GM19372 (cell line): Measurements from ENCODE around the gene PDIA6.
"Not testable (repeated sequence)": the region's sequence is repeated elsewhere in the genome, so short reads cannot be mapped to it uniquely, and the experiment has no call there.

Experiments
- ATAC-seq: cut with Tn5 transposase; IDR thresholded peaks from one replicate; pipeline ENCODE4 v1.9.1; 2021; ENCODE audit warnings: mild to moderate bottlenecking, low read depth, moderate library complexity; ENCODE audit not compliant: unreplicated experiment

The PDIA6 gene

GRCh38 chr2:10785260-10785659 lies 27.3 kb downstream of the PDIA6 start:
- no peak for ATAC-seq

DNA sequence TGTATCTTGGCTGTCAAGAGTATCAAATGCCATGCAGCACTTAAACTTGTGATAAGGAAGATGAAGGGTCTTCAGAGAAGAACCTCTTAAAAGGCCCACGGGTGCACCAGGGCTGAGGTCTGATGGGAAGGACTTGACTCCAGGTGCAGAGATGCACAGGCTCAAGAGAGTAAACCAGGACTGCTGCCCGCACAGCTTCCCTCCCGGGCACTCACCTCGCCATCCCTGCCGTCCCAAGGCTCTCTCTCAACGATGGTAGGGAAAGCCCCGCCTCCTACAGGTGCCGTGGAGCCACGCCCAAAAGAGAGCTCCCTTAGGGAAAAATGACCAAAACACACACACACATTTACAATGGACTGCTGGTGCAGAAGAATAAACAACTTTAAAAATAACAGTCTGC lies 27.9 kb downstream of the PDIA6 start:
- no peak for ATAC-seq

DNA sequence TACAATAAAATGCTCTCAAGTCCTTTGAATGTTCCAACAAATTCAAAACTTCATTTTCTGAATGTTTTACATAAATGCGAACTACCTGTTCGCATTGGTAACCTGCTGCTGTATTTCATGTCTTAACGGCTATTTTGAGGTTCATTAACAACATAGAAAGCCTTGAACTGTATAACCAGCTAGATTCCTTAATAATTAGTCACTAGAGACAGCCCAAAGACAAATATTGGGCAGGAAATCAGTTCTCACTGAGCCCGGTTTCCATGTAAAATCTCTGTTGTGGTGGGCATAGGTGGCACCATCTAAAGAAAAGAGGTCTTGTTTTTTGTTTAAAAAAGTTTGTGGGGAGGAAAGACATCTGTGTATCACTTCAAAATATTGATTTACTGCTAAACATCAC lies 29.2 kb downstream of the PDIA6 start:
- ATAC-seq, result no peak

DNA sequence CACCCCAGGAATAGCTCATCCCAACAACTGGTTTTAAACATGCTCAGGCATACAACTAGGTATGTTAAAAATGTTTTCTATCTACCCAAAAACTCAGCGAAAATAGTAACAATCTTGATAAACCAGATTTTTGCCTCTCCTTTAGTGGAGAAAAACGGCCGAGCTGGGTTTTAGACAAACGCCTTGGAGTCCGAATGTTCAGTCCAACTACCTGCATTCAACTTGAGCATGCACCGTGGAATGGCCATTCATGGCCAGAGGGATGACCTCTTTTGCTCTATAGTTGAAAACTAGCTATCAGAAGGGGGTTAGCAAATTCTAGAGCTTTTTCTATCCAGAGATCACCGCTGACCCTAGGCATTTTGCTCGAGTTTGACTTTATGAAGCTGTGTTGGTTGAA lies 30.8 kb downstream of the PDIA6 start:
- ATAC-seq, result no peak

- not testable (repeated sequence) for ATAC-seq
Measured at GRCh38 chr2:10780821-10781220, 31.8 kb downstream of the PDIA6 start.

DNA sequence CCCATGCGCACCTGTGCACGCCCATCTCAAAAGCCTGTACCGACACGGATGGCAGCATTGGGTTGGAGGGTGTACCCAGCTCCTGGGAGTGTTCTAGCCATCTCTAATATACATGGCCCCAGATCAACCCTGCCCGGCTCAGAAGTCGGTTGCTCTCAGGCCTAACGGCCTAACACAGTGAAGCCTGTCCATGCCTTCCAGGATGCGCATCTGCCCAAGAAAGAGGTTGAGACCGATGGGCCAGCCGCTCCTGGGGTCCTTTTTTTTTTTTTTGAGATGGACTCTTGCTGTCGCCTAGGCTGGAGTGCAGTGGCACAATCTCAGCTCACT lies 32.1 kb downstream of the PDIA6 start:
- no peak for ATAC-seq

DNA sequence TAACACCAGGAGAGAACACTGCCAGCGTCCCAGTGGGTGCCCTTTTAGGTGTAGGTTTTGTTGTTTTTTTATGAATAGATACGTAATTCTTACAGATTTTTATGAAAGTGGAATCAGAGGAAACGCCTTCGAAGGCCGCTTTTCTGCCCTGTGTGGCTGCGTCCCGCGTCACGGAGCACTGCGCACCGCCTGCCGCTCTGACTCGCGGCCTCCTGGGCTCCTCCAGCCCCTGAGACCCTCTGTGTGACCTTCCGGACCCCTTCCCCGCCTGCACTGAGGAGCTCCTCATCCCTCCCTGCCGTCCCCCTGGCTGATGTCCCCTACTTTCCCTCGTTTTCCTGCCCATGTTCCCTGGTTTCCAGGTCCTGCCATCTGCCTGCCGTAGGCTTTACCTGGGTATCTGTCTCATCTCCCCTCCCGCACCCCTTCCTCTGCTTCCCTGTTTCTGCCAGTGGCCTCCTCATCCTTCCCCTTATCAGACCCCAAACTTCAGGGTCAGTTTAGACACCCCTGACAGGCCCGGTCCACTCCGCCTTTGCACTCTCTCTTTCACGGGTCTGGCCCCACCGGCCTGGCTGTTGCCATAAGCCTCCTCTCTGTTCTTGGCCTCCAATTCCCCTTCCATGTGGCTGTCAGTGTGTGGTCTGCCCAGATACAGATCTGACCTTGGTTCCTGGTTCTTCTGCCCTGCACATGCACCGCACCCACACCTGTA lies 32.7 kb downstream of the PDIA6 start:
- no peak for ATAC-seq

DNA sequence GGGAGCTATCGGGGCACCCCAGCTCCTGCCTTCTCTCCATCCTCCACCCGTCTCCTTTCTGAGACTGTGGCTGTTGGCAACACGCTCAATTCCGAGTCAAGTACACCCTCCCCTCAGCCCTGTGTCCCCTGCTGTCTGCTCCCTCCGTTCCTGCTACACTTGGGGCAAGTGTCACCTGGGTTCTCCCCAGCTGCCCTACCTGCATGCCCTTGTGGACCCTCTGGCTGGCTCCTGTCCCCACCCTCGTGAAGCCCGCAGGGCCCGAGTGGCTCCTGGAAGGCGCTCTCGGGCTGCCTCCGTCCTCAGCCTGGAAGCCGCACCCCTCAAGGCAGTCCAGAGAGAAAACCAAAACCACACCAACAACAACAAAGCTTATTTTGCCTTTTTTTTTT lies 33.9 kb downstream of the PDIA6 start:
- no peak for ATAC-seq

DNA sequence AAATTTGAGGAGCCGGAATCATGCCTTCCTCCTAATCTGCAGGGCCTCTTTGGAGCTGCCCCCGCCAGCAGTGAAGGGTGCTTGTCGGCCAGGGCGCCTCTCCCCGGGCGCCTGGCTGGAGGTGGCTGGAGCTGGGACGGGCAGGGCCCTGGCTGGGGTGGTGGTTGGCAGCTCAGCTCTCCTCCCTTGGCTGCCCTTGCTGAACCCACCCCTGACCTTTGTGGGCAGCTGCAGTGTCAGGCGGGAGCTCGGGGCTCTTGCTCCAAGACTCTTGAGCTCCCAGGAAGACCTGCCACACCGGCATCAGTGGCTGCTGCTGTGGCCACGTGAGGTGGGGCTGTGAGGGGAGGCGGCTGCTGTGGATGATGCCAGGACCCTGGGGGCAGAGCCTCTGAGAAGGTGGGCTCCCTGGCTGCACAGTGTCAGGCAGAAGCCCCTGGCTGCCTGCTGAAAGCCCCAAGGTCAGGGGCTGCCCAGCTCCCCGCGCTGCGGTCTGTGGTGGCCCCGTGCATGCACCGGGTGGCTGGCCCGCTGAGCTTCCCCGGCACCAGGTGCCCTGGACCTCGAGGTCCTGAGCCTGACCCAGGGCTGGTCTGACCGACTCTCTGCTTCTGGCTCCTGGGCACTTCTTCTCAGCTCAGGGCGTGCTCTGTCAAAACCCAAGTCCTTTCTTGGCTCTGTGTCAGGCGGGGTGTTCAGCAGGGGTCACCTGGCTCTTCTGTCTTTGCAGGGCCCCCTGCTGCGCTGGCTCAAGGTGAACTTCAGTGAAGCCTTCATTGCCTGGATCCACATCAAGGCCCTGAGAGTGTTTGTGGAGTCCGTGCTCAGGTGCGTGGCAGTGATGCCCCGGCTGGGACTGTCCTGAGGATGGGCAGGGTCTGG lies 34.5 kb downstream of the PDIA6 start:
- no peak for ATAC-seq

GRCh38 chr2:10777111-10777841 lies 35.3 kb downstream of the PDIA6 start:
- no peak for ATAC-seq

DNA sequence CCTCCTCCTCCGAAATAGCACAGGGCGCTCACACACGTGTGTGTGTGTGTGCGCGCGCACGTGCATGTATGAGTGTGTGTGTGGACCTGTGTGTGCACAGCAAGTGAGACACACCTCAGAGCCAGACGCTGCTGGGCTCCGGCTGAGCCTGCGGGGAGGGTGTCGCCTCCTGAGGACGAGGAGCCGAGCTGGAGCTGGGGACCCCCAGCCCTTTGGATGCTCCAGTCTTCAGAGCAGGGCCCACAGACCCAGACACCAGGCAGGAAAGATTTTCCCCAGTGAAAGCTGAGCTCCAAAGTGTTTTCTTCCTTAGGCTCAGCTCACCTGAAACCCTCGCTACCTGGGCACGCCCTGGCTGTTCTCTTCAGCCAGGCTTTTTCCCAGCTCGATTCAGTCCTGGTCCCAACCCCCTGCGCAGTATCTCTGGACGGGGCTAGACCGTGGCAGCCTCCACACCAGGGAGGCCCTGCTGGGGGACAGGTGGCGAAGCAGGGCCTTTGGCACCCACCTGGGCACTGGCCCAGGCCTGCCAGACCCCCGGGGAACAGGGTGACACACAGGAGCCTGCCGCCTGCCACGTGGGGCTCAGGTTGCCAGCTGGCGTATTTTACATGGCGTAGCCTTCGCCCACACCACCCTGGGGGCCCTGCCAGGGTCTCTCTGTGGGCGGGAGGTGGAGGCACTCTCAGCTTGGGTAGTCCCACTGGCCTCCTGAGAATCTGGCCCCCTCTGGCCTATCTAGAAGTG lies 36.2 kb downstream of the PDIA6 start:
- no peak for ATAC-seq

GRCh38 chr2:10775831-10776230 lies 36.8 kb downstream of the PDIA6 start:
- ATAC-seq, result no peak

DNA sequence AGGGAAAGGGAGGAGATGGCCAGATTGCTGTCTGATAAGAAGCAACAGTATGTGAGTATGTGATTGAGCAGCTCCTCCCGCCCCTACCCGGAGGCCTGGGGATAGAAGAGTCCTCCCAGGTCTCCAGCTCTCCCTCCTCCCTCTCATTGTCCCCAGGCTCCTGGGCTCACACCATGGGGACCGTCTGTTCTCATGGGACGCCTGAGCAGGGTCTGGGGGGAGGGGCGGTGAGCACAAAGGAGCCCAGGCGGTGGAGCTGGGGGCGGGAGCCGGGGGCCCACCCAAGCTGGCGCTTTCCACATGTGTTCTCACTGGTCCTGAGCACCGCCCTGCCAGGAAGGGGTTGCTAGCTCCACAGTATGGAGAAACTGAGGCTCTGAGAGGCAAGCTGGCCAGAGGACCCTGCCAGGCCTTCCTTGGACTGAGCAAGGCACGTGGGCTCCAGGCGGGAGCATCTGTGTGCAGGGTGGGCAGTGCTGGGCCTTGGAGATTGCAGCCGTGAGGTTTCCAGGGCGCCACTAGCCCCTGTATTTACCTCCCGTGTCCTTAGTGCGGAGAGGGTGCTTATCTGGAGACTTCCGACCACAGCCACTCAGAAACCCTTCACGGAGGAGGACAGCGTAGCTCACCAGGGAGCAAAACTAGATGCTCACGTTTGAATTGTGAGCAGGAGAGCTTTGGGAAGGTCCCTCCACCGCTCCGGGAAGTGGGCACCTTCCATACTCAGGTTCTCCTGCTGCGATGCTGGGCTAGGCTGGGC lies 37.4 kb downstream of the PDIA6 start:
- ATAC-seq, result no peak

DNA sequence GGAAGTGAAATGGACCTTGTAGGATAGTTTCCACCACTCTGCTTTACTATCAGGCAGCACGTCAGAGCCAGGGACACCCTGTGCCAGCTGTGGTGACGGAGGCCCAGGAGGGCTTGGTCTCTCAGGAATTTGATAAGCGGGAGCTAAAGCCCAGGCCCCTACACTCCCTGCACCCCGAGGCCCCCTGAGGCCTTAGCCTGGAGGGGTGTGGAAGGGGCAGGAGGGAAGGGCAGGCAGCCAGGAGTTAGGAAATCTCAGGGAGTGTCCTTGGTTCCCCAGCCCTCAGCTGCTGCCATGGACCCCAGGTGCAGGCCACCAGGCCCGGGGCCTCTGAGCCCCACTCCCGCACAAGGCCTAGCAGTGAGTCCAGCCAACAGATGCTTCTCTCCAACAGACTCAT lies 38.2 kb downstream of the PDIA6 start:
- ATAC-seq, result no peak

DNA sequence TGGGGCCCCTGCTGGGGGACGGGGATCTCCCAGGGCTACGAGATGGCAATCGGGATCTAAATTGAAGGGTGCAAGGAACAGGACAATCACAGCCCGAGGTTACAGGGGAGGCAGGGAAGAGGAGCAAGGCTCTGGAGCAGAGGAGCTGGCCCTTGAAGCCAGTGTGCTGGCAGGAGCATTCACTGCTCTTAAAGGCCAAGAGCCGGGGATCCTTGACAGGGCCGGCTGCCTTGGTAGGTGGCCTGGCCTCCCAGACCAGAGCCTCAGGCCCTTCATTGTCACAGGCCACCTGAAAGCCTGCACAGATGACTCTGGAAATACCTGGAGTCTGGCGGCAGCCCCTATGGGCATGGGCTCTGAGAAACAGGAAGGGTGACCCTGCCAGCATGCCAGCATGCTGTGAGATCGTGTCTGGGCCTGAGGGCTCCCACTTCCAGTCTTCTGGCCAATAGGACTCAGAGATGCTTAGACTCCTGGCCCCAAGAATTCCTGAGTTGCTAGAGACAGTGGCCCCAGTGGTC lies 38.7 kb downstream of the PDIA6 start:
- no peak for ATAC-seq

DNA sequence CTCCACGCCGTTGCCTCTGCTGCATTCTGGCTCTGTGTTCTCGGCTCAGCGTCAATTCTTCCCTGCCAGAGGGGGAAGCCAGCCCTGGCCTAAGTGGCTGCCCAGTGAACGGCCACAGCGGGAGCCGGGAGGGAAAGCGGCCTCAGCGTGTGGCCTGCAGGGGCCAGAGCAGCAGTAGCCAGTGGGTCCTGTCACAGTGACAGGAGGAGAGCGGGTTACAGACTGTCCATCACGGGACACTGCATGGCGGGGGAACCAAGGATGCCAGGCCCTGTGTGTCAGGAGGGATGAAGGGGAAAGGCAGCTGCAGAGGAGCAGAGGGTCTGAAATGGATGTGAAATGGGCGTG lies 39.7 kb downstream of the PDIA6 start:
- no peak for ATAC-seq

DNA sequence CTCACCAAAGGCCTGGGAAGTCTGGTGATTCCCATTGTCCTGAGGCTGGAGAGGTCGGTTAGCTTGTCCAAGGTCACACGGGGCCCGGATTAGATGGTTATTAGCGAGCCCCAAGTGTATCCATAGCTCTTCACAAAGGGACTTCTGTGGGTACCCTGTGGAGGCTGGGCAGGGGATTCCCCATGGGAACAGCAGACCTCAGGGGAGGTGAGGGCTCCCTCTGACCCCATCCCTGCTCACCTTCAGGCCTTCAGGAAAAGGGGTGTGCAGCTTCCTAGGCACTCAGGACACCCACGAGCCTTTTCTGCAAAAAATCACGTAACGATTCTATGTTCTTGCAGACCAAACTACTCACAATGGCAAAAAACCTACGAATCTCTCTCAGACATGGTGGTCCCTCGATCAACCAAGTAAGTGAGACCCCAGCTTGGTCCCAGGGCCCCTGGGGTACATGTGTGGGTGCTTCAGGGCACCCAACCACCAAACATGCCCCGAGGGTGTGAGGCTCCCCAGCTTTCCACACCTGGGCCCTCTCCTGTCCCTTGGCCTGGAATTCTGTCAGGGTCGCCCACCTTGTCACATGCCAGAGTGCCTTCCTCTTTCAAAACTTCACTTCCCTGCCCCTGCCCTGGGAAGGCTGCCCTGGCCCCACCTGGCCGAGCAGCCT lies 40.3 kb downstream of the PDIA6 start:
- ATAC-seq, result no peak

- ATAC-seq, result no peak
Measured at GRCh38 chr2:10771786-10772185, 40.8 kb downstream of the PDIA6 start.

DNA sequence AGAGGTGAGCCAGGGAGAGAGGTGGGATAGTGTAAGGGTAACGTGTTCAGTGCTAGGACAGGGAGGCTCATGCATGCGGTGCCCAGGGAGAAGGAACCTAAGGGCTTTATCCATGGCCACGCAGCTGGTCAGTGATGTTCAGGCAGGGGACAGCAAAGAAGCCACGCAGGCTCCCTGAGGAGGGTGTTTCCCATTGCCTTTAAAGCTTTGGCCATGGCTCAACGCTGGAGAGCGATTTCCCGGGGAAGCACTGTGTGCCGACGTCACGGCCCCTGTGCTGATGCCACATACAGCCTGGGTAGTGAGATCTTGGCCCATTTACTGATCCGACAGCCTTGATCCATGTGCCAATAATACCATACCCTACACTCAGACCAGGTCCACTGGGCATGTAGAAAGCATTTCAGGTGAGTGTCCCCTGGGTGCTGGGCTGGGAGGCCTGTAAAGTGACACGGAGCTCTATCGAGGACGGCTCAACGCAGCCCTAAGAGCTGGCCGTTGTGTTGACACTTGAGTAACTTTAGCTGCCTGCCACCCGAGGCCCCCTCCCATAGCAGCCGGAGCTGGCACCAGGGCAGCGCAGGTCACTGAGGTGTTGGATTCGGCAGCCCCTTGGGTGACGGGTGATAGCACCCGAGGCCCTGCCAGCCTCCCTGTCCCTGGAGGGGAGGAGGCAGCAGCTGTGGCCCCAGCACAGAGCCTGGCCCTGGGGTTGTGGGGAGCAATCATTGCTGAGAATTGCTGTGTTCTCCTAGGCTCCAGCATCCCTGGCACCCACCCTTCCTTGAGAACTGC lies 41.4 kb downstream of the PDIA6 start:
- no peak for ATAC-seq
